Astrocyte (in vitro differentiated cells and primary cell): ENCODE data around the gene USP9Y. TPM values are rescaled to one million over a fixed set of nuclear protein-coding genes. Genes with fewer than 3 reads are reported as not detected.

Source experiments
- DNase-seq: peaks from one replicate; pipeline ENCODE4 v3.0.0-alpha.2; 2010; ENCODE audit warnings: low read depth
- FAIRE-seq: peaks from 2 replicates; lab custom pipeline; 2011; peaks lifted over from hg19 to GRCh38; lab: Jason Lieb, UNC
- H2AFZ ChIP-seq: 2 replicates; pipeline ENCODE4 v1.6.0; 2012; ENCODE audit warnings: low read depth, low read length, inconsistent platforms
- H3K27ac ChIP-seq: 2 replicates; pipeline ENCODE4 v1.5.1; 2011; ENCODE audit warnings: low read depth, low read length, inconsistent platforms
- H3K27me3 ChIP-seq: 2 replicates; pipeline ENCODE4 v1.6.0; 2011; ENCODE audit warnings: low read length, inconsistent platforms; ENCODE audit not compliant: insufficient read depth
- H3K36me3 ChIP-seq: 2 replicates; pipeline ENCODE4 v1.5.1; 2011; ENCODE audit warnings: low read length, inconsistent platforms; ENCODE audit not compliant: insufficient read depth
- H3K4me1 ChIP-seq: 2 replicates; pipeline ENCODE4 v1.5.1; 2011; ENCODE audit warnings: low read length, inconsistent platforms; ENCODE audit not compliant: insufficient read depth
- H3K4me2 ChIP-seq: 2 replicates; pipeline ENCODE4 v1.6.0; 2012; ENCODE audit warnings: low read length, inconsistent platforms
- H3K4me3 ChIP-seq: 2 replicates; pipeline ENCODE4 v1.5.1; 2011; ENCODE audit warnings: low read depth, mild to moderate bottlenecking, low read length, inconsistent platforms; ENCODE audit not compliant: insufficient read depth
- H3K79me2 ChIP-seq: 2 replicates; pipeline ENCODE4 v1.6.0; 2012; ENCODE audit warnings: mild to moderate bottlenecking, low read length, inconsistent platforms; ENCODE audit not compliant: insufficient read depth
- H3K9ac ChIP-seq: 2 replicates; pipeline ENCODE4 v1.6.0; 2012; ENCODE audit warnings: mild to moderate bottlenecking, low read length, inconsistent platforms
- H3K9me3 ChIP-seq: 2 replicates; pipeline ENCODE4 v1.5.1; 2012; ENCODE audit warnings: low read depth, mild to moderate bottlenecking, low read length, inconsistent platforms; ENCODE audit not compliant: insufficient read depth
- H4K20me1 ChIP-seq: 2 replicates; pipeline ENCODE4 v1.6.0; 2012; ENCODE audit warnings: low read length, inconsistent platforms; ENCODE audit not compliant: insufficient read depth
- H3K27ac Mint-ChIP-seq: one replicate; pipeline ENCODE4 v1.8.0; 2021; ENCODE audit warnings: mild to moderate bottlenecking, mixed read lengths; ENCODE audit not compliant: unreplicated experiment
- H3K27me3 Mint-ChIP-seq: one replicate; pipeline ENCODE4 v1.8.0; 2021; ENCODE audit warnings: low read depth, mixed read lengths; ENCODE audit not compliant: unreplicated experiment
- H3K36me3 Mint-ChIP-seq: one replicate; pipeline ENCODE4 v1.8.0; 2021; ENCODE audit warnings: low read depth, mixed read lengths; ENCODE audit not compliant: unreplicated experiment
- H3K4me1 Mint-ChIP-seq: one replicate; pipeline ENCODE4 v1.8.0; 2021; ENCODE audit warnings: low read depth, mixed read lengths; ENCODE audit not compliant: unreplicated experiment
- H3K4me3 Mint-ChIP-seq: one replicate; pipeline ENCODE4 v1.8.0; 2021; ENCODE audit warnings: mild to moderate bottlenecking, moderate library complexity, mixed read lengths; ENCODE audit not compliant: unreplicated experiment
- H3K9me3 Mint-ChIP-seq: one replicate; pipeline ENCODE4 v1.8.0; 2021; ENCODE audit warnings: mild to moderate bottlenecking, mixed read lengths; ENCODE audit not compliant: unreplicated experiment
- EZH2 ChIP-seq: IDR thresholded peaks from 2 replicates; pipeline ENCODE4 v1.6.1; 2012; ENCODE audit warnings: mild to moderate bottlenecking, low read length, inconsistent platforms; ENCODE audit not compliant: insufficient read depth
- total RNA-seq: library from RNA; stranded (reverse); gene quantifications from 2 replicates; pipeline ENCODE4 v1.2.1, GENCODE V29; 2021
- TF ChIP-seq, protein P1 (sequence below): IDR thresholded peaks from 2 replicates; pipeline ENCODE4 v1.5.1; 2011; ENCODE audit warnings: low read depth, mild to moderate bottlenecking, inconsistent platforms, low read length, moderate library complexity; ENCODE audit not compliant: insufficient read depth

USP9Y gene
- total RNA-seq, 1 donor from 2014 or later = 23.6 TPM

GRCh38 chrY:12855791-12856275 lies 154.8 kb downstream of the USP9Y start:
- H4K20me1 ChIP-seq = no peaks in the 10 kb centered on the region
- peaks cover 8% of the 10 kb centered on the region for H3K4me1 Mint-ChIP-seq

DNA sequence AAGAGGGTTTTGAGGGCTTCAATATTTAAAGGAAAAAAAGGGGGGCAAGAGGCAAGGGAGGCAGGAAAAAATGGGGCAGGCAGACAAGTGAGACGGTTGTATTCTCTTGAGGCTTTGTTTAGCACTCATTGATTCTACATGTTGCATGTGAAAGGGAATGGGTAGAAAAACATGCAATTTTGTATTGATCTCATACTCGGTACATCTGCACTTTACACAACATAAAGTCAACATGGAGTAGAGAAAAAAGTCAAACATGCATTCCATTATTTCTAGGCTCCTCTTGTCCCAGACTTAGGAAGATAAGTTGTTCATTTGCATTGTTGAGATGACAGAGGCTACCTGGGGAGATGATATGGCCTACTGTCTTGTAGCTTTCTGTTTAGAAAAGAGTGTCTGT lies 166.9 kb downstream of the USP9Y start:
- Histone ChIP-seq H3K79me2 (no peaks in the 10 kb centered on the region), H3K27ac (no peak overlapping the region), H3K9ac (no peak overlapping the region), H3K4me2 (no peak overlapping the region), H3K9me3 (no peaks in the 10 kb centered on the region), H3K4me1 (no peaks in the 10 kb centered on the region), H3K36me3 (no peaks in the 10 kb centered on the region), H4K20me1 (no peaks in the 10 kb centered on the region), H3K27me3 (no peaks in the 10 kb centered on the region), H3K4me3 (no peak overlapping the region), H2AFZ (no peak overlapping the region)
- Mint-ChIP-seq H3K4me3 (no peak overlapping the region), H3K27ac (no peak overlapping the region), H3K27me3 (no peaks in the 10 kb centered on the region), H3K36me3 (peaks cover 3% of the 10 kb centered on the region), H3K4me1 (no peaks in the 10 kb centered on the region), H3K9me3 (no peaks in the 10 kb centered on the region)
- FAIRE-seq (no peak), DNase-seq (no peak)
- TF ChIP-seq EZH2 = no peak
- TF ChIP-seq, protein P1, sequence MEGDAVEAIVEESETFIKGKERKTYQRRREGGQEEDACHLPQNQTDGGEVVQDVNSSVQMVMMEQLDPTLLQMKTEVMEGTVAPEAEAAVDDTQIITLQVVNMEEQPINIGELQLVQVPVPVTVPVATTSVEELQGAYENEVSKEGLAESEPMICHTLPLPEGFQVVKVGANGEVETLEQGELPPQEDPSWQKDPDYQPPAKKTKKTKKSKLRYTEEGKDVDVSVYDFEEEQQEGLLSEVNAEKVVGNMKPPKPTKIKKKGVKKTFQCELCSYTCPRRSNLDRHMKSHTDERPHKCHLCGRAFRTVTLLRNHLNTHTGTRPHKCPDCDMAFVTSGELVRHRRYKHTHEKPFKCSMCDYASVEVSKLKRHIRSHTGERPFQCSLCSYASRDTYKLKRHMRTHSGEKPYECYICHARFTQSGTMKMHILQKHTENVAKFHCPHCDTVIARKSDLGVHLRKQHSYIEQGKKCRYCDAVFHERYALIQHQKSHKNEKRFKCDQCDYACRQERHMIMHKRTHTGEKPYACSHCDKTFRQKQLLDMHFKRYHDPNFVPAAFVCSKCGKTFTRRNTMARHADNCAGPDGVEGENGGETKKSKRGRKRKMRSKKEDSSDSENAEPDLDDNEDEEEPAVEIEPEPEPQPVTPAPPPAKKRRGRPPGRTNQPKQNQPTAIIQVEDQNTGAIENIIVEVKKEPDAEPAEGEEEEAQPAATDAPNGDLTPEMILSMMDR = no peak

More at GRCh38 chrY:12855791-12856275, 154.8 kb downstream of the USP9Y start:
- no peak for FAIRE-seq
- Mint-ChIP-seq H3K4me3 (no peak overlapping the region), H3K9me3 (no peaks in the 10 kb centered on the region), H3K36me3 (no peaks in the 10 kb centered on the region), H3K27ac (peak overlapping the region; percentile 41), H3K27me3 (no peaks in the 10 kb centered on the region)
- Histone ChIP-seq H3K36me3 (peaks cover 11% of the 10 kb centered on the region), H3K9me3 (no peaks in the 10 kb centered on the region), H3K27me3 (no peaks in the 10 kb centered on the region), H3K4me3 (no peak overlapping the region), H3K79me2 (no peaks in the 10 kb centered on the region), H3K4me2 (no peak overlapping the region), H2AFZ (no peak overlapping the region), H3K9ac (no peak overlapping the region), H3K27ac (no peak overlapping the region), H3K4me1 (no peaks in the 10 kb centered on the region)
- TF ChIP-seq EZH2 = no peak
- TF ChIP-seq, protein P1 = no peak
- DNase-seq = no peak

DNA sequence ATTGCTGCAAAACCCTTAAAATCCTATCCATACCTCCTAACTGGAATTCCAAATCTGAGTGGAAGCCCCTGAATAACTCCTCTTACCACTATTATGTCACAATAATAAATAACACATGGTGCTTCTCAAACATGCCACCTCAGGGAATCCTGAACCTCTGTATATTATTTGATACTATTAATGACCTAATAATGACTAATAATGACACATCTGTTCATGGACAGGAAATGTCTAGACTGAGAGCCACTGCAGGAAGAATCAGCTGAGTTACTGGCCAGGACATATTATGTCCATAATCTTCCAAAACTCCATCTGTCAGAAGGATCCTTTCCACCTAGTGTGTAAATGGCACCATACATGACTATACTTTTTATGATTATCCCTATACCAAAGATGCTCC lies 195.9 kb downstream of the USP9Y start:
- Histone ChIP-seq H4K20me1 (no peaks in the 10 kb centered on the region), H3K27ac (no peak overlapping the region), H3K36me3 (no peaks in the 10 kb centered on the region), H3K4me2 (no peak overlapping the region), H3K4me3 (no peak overlapping the region), H3K27me3 (no peaks in the 10 kb centered on the region), H3K79me2 (no peaks in the 10 kb centered on the region), H3K9ac (no peak overlapping the region), H3K9me3 (no peaks in the 10 kb centered on the region), H2AFZ (no peak overlapping the region), H3K4me1 (no peaks in the 10 kb centered on the region)
- no peak for FAIRE-seq
- no peak overlapping the region for H3K4me3 Mint-ChIP-seq
- no peaks in the 10 kb centered on the region for H3K36me3 Mint-ChIP-seq
- H3K4me1 Mint-ChIP-seq = no peaks in the 10 kb centered on the region
- H3K9me3 Mint-ChIP-seq = no peaks in the 10 kb centered on the region
- TF ChIP-seq, protein P1 = no peak
- no peak for TF ChIP-seq EZH2
- H3K27ac Mint-ChIP-seq = no peak overlapping the region
- no peaks in the 10 kb centered on the region for H3K27me3 Mint-ChIP-seq
- DNase-seq = no peak
